Stimulated activated naive CD8-positive, alpha-beta T cell treated with anti-CD3 and anti-CD28 coated beads, Interleukin-15, Interleukin-2, amounts not matched to agents 100 U/mL and 50 U/mL, for 24 hours (primary cell): ENCODE measurements around the gene DRGX.

Source experiments
- ATAC-seq: fragments of 150-1000 bp; cut with Tn5 transposase; one replicate; pipeline ENCODE4 v1.10.0; 2021
- DNase-seq: peaks from one replicate; pipeline ENCODE4 v3.0.0; 2021

DRGX gene

DNA sequence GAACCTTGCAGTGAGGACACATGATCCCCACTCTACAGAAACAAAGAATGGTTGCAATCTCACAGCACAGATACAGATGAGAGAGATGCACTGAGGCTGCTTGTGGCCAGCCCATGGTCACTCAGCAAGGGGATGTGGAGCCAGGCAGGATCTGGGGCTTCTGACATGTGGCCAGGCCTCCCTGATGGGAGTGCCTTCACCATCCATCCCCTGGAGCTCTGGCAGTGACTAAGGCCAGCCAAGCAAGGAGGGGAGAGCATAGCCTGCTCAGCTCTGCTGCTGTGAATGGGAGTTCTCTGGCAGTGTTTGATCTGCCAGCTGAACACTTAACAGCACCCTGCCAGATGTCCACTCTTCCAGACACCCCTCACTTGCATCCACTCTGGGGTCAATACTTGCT is 77.1 kb downstream of the DRGX start:
- ATAC-seq, result no peak
- DNase-seq, result no peak

DNA sequence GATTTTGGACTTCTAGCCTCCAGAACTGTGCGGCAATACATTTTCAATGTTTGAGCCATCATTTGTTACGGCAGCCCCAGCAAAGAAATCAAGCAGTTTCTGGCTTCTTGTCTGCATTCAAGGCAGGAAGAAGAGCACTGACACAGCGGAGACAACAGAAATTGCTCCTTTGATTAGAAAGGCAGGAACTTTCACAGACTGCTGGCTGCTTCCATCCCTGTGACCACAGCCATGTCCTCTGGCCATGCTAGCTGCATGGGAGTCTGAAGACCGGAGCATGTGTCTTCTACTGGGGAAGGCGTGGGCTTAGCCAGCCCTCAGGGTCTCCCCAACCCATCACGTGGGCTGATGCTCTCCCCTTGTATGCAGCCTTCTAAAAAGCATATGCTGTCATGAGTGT is 77.9 kb downstream of the DRGX start:
- DNase-seq (no peak), ATAC-seq (no peak)

GRCh38 chr10:49314806-49315205 is 81.1 kb downstream of the DRGX start:
- DNase-seq (no peak), ATAC-seq (no peak)
